ENCODE results near the gene FRAS1. TPM values are rescaled to one million over a fixed set of nuclear protein-coding genes. Genes with fewer than 3 reads are reported as not detected.
A peak's percentile ranks its signal among the peaks of the same experiment; 100 is the strongest.

Gene FRAS1
- total RNA-seq, 2 experiments from 2014 or later, result 0.05 to 0.22 TPM

DNA sequence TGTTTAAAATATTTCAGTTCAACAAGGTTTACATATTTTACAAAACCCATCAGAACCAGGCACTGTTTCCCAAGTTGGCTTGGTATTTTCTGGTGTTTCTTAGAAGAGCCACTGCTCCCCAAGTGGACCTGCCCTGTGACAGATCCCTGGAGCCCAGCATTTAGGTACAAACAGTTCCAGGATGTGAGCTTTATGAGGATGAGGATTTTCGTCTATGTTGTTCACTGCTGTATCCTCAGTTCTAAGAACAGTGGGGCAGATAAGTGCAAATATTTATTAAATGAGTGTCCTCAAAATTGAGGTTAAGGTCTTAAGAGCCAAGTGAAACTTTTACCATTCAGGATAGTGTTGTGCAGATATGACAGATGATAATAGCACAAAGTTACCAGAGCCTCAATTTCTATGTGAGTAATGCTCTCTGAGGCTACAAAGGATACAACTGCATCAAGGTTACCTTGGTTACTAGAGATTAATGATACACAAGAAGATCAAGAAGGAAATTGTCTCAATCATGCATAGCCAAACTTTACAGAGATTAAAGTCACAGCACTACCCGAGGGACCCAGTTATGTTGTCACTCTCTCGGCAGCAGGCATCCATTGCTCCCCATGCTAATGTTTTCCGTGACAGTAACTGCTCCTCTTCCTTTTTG, 531.9 kb downstream of the FRAS1 start:
- Mint-ChIP-seq H3K27me3 (peaks cover 2% of the 10 kb centered on the region), H3K4me3 (no peak overlapping the region), H3K36me3 (ENCODE audit: low read depth) (no peaks in the 10 kb centered on the region), H3K27ac (no peak overlapping the region), H3K4me1 (ENCODE audit: low read depth) (no peaks in the 10 kb centered on the region), H3K9me3 (no peaks in the 10 kb centered on the region)
- intact Hi-C loops (cut with micrococcal nuclease), result no loop called here
- ChIA-PET CTCF (interaction anchor here (1.2 kb wide), 1 partner anchor 11 kb away, joined by 4 read pairs; no protein-coding TSS in a partner anchor), POLR2A (interaction anchor here (1.5 kb wide), 1 partner anchor 19 kb away, joined by 3 read pairs; no protein-coding TSS in a partner anchor)
- no peak for DNase-seq
- ATAC-seq, result no peak
- TF ChIP-seq, protein P1, sequence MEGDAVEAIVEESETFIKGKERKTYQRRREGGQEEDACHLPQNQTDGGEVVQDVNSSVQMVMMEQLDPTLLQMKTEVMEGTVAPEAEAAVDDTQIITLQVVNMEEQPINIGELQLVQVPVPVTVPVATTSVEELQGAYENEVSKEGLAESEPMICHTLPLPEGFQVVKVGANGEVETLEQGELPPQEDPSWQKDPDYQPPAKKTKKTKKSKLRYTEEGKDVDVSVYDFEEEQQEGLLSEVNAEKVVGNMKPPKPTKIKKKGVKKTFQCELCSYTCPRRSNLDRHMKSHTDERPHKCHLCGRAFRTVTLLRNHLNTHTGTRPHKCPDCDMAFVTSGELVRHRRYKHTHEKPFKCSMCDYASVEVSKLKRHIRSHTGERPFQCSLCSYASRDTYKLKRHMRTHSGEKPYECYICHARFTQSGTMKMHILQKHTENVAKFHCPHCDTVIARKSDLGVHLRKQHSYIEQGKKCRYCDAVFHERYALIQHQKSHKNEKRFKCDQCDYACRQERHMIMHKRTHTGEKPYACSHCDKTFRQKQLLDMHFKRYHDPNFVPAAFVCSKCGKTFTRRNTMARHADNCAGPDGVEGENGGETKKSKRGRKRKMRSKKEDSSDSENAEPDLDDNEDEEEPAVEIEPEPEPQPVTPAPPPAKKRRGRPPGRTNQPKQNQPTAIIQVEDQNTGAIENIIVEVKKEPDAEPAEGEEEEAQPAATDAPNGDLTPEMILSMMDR (IDR thresholded peaks at IDR 0.05), result no peak

DNA sequence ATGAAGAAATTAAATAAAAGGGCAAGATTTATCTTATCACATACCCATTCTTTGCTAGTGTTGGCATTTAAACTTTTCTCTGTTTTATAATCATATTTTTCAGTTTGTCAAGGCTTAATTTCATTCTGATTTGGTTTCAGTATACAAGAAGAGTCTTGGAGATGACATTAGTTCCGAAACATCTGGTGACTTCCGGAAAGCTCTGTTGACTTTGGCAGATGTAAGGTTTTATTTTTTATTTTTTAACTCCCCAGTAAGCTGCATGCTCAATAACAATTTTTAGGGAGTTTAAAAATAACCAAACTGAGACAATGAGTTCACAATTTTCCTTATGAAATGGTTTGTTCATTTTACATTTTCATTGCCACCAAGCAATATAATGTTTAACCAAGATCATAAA, 534.3 kb downstream of the FRAS1 start:
- Mint-ChIP-seq H3K27ac (no peak overlapping the region), H3K4me3 (no peak overlapping the region), H3K36me3 (ENCODE audit: low read depth) (no peaks in the 10 kb centered on the region), H3K9me3 (no peaks in the 10 kb centered on the region), H3K4me1 (ENCODE audit: low read depth) (no peaks in the 10 kb centered on the region), H3K27me3 (peaks cover 2% of the 10 kb centered on the region)
- ChIA-PET POLR2A (no interaction called here), CTCF (interaction anchor here (0.9 to 2.1 kb wide), 5 partner anchors 15 to 272 kb away, joined by 3 to 5 read pairs (median 5); no protein-coding TSS in a partner anchor)
- intact Hi-C loops (cut with micrococcal nuclease), result no loop called here
- no peak for ATAC-seq
- no peak for DNase-seq
- TF ChIP-seq, protein P1 (IDR thresholded peaks at IDR 0.05), result no peak

DNA sequence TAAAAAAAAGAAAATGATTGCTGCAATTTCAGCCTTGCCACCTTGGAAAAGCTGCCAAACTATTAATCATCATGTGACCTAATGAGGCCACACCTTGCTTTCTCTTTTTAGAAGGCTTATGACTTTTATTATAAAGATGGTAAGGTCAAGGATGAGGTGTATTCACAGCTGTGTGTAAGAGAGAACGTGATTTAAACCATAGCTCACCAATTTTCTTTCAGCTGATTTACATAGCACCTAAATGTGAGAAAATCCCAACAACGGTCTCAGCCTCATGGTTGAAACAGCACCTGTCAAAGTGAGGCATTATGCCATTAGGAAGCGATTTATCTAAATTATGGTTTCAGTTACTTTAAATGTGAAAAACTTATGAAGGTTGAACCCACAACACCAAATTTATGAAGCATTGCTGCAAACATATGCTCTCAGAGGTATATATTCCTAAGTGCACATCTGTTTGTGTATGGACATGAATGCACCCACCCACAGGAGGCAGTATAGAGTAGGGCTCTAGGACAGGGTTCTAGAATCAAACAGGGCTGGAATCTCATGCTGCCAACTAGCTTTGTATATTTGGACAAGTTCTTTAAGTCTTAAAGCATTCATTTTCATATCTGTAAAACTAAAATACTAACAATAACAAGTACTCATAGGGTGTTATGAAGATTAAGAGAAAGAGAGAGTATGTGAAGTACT, 535.1 kb downstream of the FRAS1 start:
- peak; percentile 35 for DNase-seq
- CTCF ChIA-PET, result interaction anchor here (1.0 to 2.1 kb wide), 7 partner anchors 14 to 333 kb away, joined by 3 to 5 read pairs (median 4); no protein-coding TSS in a partner anchor
- intact Hi-C loops (cut with micrococcal nuclease), result no loop called here
- H3K4me1 Mint-ChIP-seq (ENCODE audit: low read depth), result no peaks in the 10 kb centered on the region
- no peaks in the 10 kb centered on the region for H3K9me3 Mint-ChIP-seq
- peaks cover 2% of the 10 kb centered on the region for H3K27me3 Mint-ChIP-seq
- no peak overlapping the region for H3K4me3 Mint-ChIP-seq
- H3K27ac Mint-ChIP-seq, result no peak overlapping the region
- POLR2A ChIA-PET, result interaction anchor here (0.9 kb wide), 1 partner anchor 16 kb away, joined by 4 read pairs; no protein-coding TSS in a partner anchor
- TF ChIP-seq, protein P1 (IDR thresholded peaks at IDR 0.05), result peak; percentile 46
- H3K36me3 Mint-ChIP-seq (ENCODE audit: low read depth), result no peaks in the 10 kb centered on the region
- no peak for ATAC-seq

Other genes starting within 250 kb of the FRAS1 start
- gene CNOT6L, start 238.0 kb upstream of the FRAS1 start, total RNA-seq, result 100 to 1,000 TPM; 109 to 118 TPM
- gene MRPL1, start 194.5 kb upstream of the FRAS1 start, total RNA-seq, result 10 to 100 TPM; 55.7 to 62.4 TPM

Measured in activated CD8-positive, alpha-beta T cell treated with anti-CD3 and anti-CD28 coated beads for 36 hours (primary cell).